ENCODE results near the gene ACBD6. TPM values are rescaled to one million over a fixed set of nuclear protein-coding genes. Genes with fewer than 3 reads are reported as not detected.

ACBD6 gene
- total RNA-seq, 2 experiments from 2014 or later: 39.8 to 41.3 TPM

- H3K4me3 Mint-ChIP-seq: no peak overlapping the region
- H3K27me3 Mint-ChIP-seq: no peaks in the 10 kb centered on the region
- DNase-seq (no peak), ATAC-seq (no peak)
- peaks cover 14% of the 10 kb centered on the region for H3K4me1 Mint-ChIP-seq
- no peaks in the 10 kb centered on the region for H3K9me3 Mint-ChIP-seq (ENCODE audit: low read depth)
- H3K36me3 Mint-ChIP-seq: peaks cover 12% of the 10 kb centered on the region
- H3K27ac Mint-ChIP-seq: no peak overlapping the region
- CTCF ChIA-PET: no interaction called here
These were observed 202.7 kb downstream of the ACBD6 start for GRCh38 chr1:180299479-180300221.

GRCh38 chr1:180295999-180296398 lies 206.4 kb downstream of the ACBD6 start:
- no peaks in the 10 kb centered on the region for H3K9me3 Mint-ChIP-seq (ENCODE audit: low read depth)
- no peak overlapping the region for H3K27ac Mint-ChIP-seq
- DNase-seq (no peak), ATAC-seq (no peak)
- H3K27me3 Mint-ChIP-seq: no peaks in the 10 kb centered on the region
- H3K36me3 Mint-ChIP-seq: peaks cover 24% of the 10 kb centered on the region
- CTCF ChIA-PET: no interaction called here
- no peak overlapping the region for H3K4me3 Mint-ChIP-seq
- peaks cover 17% of the 10 kb centered on the region for H3K4me1 Mint-ChIP-seq

GRCh38 chr1:180294711-180295110 lies 207.7 kb downstream of the ACBD6 start:
- Mint-ChIP-seq H3K9me3 (ENCODE audit: low read depth) (no peaks in the 10 kb centered on the region), H3K27ac (no peak overlapping the region), H3K4me3 (no peak overlapping the region), H3K4me1 (peaks cover 22% of the 10 kb centered on the region), H3K27me3 (no peaks in the 10 kb centered on the region), H3K36me3 (peaks cover 24% of the 10 kb centered on the region)
- CTCF ChIA-PET: no interaction called here
- ATAC-seq: no peak
- DNase-seq: no peak

GRCh38 chr1:180291004-180291403 lies 211.4 kb downstream of the ACBD6 start:
- CTCF ChIA-PET: no interaction called here
- Mint-ChIP-seq H3K4me1 (peaks cover 24% of the 10 kb centered on the region), H3K27me3 (no peaks in the 10 kb centered on the region), H3K36me3 (peaks cover 20% of the 10 kb centered on the region), H3K27ac (peak overlapping the region; percentile 10), H3K4me3 (no peak overlapping the region), H3K9me3 (ENCODE audit: low read depth) (no peaks in the 10 kb centered on the region)
- ATAC-seq (peak; percentile 47), DNase-seq (no peak)

DNA sequence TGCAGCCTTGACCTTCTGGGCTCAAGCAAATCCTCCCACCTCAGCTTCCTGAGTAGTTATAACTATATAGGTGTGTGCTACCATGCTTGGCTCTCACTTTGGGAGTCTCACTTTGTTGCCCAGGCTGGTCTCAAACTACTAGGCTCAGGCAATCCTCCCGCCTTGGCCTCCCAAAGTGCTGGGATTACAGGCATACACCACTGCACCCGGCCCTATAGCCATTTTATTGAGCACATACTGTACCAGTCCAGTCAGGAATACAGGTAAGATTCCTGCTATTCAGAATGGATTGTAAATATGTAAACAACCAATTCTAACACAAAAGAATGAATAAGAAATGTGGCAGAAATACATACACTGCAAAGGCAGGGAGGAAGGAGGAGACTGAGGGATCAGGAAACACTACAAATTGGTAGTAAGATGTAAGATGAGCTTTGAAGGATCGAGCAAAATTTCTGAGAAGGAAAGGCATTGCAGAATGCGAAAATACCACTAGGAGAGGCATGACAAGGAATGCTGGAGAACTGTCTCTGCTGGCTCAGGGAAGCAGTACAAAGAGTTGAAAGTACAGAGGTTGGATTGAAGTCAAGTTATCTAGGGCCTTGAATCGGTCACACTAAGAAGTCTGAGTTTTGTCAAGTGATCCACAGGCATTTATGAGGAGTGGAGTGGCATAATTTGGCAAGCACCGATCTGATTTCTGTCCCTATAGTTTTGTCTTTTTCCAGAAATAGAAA lies 211.9 kb downstream of the ACBD6 start:
- Mint-ChIP-seq H3K4me1 (peaks cover 21% of the 10 kb centered on the region), H3K27ac (no peak overlapping the region)
- CTCF ChIA-PET: no interaction called here

DNA sequence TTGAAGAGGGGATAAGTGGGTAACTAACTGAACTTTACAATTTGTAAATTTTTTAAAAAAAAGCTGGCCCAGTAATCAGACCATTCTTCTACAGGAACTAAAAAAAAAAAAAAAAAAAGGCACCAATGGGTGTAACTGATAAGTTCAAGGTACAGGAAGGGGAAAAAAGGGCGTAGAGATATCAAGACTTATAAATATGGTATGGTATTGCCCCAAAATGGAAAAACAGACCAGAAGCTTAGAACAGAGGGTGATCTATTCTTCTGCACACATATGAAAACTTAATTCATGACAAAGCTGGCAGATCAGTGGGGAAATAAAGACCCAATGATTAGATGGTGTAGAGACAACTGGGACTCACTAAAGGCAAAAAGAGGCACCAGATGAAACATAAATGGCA lies 213.4 kb downstream of the ACBD6 start:
- no peak overlapping the region for H3K4me3 Mint-ChIP-seq
- no peaks in the 10 kb centered on the region for H3K9me3 Mint-ChIP-seq (ENCODE audit: low read depth)
- H3K27ac Mint-ChIP-seq: no peak overlapping the region
- H3K4me1 Mint-ChIP-seq: peaks cover 21% of the 10 kb centered on the region
- no peak for ATAC-seq
- no peaks in the 10 kb centered on the region for H3K27me3 Mint-ChIP-seq
- no peak for DNase-seq
- CTCF ChIA-PET: no interaction called here
- H3K36me3 Mint-ChIP-seq: peaks cover 13% of the 10 kb centered on the region

More for the DNA sequence above, 211.9 kb downstream of the ACBD6 start:
- DNase-seq (no peak), ATAC-seq (no peak)
- Mint-ChIP-seq H3K9me3 (ENCODE audit: low read depth) (no peaks in the 10 kb centered on the region), H3K36me3 (peaks cover 18% of the 10 kb centered on the region), H3K4me3 (no peak overlapping the region), H3K27me3 (no peaks in the 10 kb centered on the region)

DNA sequence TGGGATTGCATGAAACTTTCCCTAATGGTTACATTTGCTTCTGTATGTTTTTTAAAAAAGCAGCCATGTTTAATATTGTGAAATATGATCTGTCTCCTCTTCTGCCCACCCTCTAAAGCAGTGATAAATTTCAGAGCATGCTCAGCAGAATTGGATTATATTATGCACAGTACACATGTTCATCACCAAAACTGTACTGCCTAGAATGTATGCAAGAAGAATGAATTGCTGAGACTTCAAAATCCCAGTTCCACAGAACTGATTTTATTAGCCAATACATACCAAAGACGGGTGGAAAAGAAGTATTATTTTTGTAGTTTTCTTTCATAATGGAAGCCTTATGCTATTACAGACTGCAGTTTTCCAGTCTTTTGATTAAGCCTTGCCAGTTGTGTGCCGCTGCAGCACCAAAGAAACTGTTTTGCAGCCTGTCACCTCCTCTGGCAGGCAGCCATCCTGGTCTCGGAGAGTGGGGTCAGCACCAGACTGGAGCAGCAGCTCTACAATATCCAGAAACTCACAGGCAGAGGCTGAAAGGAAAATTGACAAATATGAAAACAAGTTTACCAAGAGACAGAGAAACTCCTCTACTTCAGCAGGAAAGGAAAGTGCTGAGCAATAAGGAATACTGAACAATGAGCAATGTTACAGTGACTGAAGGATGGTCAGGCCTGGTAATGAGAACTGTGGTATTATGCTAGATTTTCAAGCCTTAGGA lies 214.2 kb downstream of the ACBD6 start:
- H3K4me1 Mint-ChIP-seq: peaks cover 21% of the 10 kb centered on the region
- CTCF ChIA-PET: interaction anchor here (0.6 kb wide), 1 partner anchor 25 kb away, joined by 4 read pairs; no protein-coding TSS in a partner anchor
- peaks cover 13% of the 10 kb centered on the region for H3K36me3 Mint-ChIP-seq
- ATAC-seq: no peak
- DNase-seq: no peak
- H3K4me3 Mint-ChIP-seq: no peak overlapping the region
- H3K9me3 Mint-ChIP-seq (ENCODE audit: low read depth): no peaks in the 10 kb centered on the region
- no peaks in the 10 kb centered on the region for H3K27me3 Mint-ChIP-seq
- no peak overlapping the region for H3K27ac Mint-ChIP-seq

DNA sequence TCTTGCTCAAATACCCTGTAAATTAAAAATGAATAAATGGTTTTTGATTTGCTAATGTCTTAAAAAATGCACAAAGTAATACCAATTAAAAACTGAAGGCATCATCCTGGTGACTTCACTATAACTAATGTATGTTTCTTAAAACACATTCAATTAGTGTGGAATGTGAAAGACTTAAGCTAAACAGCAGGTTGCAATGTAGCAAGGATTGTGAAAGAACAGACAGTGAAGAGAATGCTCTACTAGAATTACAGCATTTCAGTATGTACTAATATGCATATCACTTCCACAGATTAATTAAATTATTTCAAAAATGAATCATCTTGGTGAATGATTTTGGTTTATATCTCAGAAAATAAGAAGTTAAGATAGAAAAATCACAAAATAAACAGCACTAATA lies 216.0 kb downstream of the ACBD6 start:
- peaks cover 14% of the 10 kb centered on the region for H3K4me1 Mint-ChIP-seq
- H3K36me3 Mint-ChIP-seq: peaks cover 2% of the 10 kb centered on the region
- CTCF ChIA-PET: interaction anchor here (1.7 kb wide), 1 partner anchor 34 kb away, joined by 5 read pairs; no protein-coding TSS in a partner anchor
- DNase-seq (no peak), ATAC-seq (no peak)
- no peaks in the 10 kb centered on the region for H3K27me3 Mint-ChIP-seq
- no peak overlapping the region for H3K27ac Mint-ChIP-seq
- no peaks in the 10 kb centered on the region for H3K9me3 Mint-ChIP-seq (ENCODE audit: low read depth)
- H3K4me3 Mint-ChIP-seq: no peak overlapping the region

- no peak for DNase-seq
- ATAC-seq: no peak
- peaks cover 5% of the 10 kb centered on the region for H3K36me3 Mint-ChIP-seq
- H3K27ac Mint-ChIP-seq: no peak overlapping the region
- CTCF ChIA-PET: interaction anchor here (1.5 kb wide), 1 partner anchor 195 kb away, joined by 4 read pairs; no protein-coding TSS in a partner anchor
- H3K4me1 Mint-ChIP-seq: no peaks in the 10 kb centered on the region
- no peaks in the 10 kb centered on the region for H3K9me3 Mint-ChIP-seq (ENCODE audit: low read depth)
- no peaks in the 10 kb centered on the region for H3K27me3 Mint-ChIP-seq
- no peak overlapping the region for H3K4me3 Mint-ChIP-seq
These were observed 219.3 kb downstream of the ACBD6 start for GRCh38 chr1:180283098-180283497.

DNA sequence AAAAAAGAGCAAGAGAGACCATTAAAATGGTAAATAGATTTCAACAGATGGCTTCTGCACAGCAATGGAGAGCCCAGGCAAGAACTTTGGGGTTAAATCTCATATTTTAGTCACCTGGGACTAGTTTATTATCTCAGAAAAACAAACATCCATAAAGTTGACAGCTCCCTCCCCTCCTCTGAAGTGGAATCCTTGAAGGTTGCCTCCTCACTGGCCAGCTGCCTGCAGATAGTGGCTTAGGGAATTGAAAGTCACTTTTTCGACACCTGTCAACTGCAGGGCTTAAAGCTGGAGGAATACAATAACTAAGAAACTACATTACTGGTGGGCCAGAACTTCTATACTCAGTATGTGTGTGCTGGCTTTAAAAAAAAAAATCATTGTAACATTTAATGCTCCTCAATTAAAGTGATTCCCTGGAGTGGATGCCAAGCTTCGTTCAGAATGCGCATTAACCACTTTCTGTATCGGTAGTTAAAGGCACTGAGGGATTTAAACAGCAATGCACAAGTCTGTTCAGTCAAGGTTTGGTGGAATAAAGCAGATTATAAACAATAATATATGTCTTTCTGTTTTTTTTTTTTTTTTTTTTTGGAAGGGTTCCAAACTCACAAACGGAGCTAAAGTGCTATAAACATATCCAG lies 219.9 kb downstream of the ACBD6 start:
- Mint-ChIP-seq H3K9me3 (ENCODE audit: low read depth) (no peaks in the 10 kb centered on the region), H3K36me3 (peaks cover 5% of the 10 kb centered on the region), H3K27me3 (no peaks in the 10 kb centered on the region), H3K27ac (no peak overlapping the region), H3K4me1 (no peaks in the 10 kb centered on the region), H3K4me3 (no peak overlapping the region)
- CTCF ChIA-PET: interaction anchor here (1.5 kb wide), 1 partner anchor 195 kb away, joined by 4 read pairs; no protein-coding TSS in a partner anchor
- ATAC-seq: no peak
- DNase-seq: no peak

GRCh38 chr1:180281490-180281889 lies 220.9 kb downstream of the ACBD6 start:
- DNase-seq (no peak), ATAC-seq (no peak)
- CTCF ChIA-PET: no interaction called here
- Mint-ChIP-seq H3K27me3 (no peaks in the 10 kb centered on the region), H3K36me3 (peaks cover 5% of the 10 kb centered on the region), H3K4me3 (no peak overlapping the region), H3K9me3 (ENCODE audit: low read depth) (no peaks in the 10 kb centered on the region), H3K27ac (no peak overlapping the region), H3K4me1 (no peaks in the 10 kb centered on the region)

GRCh38 chr1:180280617-180281016 lies 221.8 kb downstream of the ACBD6 start:
- ATAC-seq (no peak), DNase-seq (no peak)
- Mint-ChIP-seq H3K27ac (no peak overlapping the region), H3K4me3 (no peak overlapping the region), H3K4me1 (no peaks in the 10 kb centered on the region), H3K9me3 (ENCODE audit: low read depth) (no peaks in the 10 kb centered on the region), H3K27me3 (no peaks in the 10 kb centered on the region), H3K36me3 (peaks cover 5% of the 10 kb centered on the region)
- CTCF ChIA-PET: no interaction called here

DNA sequence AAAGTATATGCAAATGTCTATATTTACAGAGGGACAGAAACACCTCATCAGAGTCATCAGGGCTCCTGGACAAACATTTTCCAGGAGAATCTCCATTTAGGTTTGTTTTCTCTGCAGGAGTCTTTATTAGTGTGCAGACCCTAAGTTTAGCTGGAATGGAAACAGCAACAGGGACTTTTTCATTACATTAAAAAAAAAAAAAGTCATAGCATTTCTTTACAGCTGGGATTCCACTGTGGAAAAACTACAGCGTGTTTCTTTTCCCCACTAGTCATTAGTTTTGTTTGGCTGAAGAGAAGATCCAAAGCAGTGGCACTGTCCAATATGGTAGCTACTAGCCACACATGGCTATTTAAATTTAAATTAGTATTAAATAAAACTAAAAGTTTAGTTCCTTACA lies 222.7 kb downstream of the ACBD6 start:
- no peaks in the 10 kb centered on the region for H3K9me3 Mint-ChIP-seq (ENCODE audit: low read depth)

More for the DNA sequence above, 222.7 kb downstream of the ACBD6 start:
- peaks cover 5% of the 10 kb centered on the region for H3K36me3 Mint-ChIP-seq
- no peaks in the 10 kb centered on the region for H3K4me1 Mint-ChIP-seq
- DNase-seq (no peak), ATAC-seq (no peak)
- no peaks in the 10 kb centered on the region for H3K27me3 Mint-ChIP-seq
- CTCF ChIA-PET: no interaction called here
- H3K27ac Mint-ChIP-seq: no peak overlapping the region
- H3K4me3 Mint-ChIP-seq: no peak overlapping the region
